GM18868 (cell line): ENCODE data around the gene EPHA3.

Source experiments
- ATAC-seq: cut with Tn5 transposase; IDR thresholded peaks from one replicate; pipeline ENCODE4 v1.9.1; 2021; ENCODE audit warnings: mild to moderate bottlenecking, moderate library complexity; ENCODE audit not compliant: unreplicated experiment

Gene EPHA3

DNA sequence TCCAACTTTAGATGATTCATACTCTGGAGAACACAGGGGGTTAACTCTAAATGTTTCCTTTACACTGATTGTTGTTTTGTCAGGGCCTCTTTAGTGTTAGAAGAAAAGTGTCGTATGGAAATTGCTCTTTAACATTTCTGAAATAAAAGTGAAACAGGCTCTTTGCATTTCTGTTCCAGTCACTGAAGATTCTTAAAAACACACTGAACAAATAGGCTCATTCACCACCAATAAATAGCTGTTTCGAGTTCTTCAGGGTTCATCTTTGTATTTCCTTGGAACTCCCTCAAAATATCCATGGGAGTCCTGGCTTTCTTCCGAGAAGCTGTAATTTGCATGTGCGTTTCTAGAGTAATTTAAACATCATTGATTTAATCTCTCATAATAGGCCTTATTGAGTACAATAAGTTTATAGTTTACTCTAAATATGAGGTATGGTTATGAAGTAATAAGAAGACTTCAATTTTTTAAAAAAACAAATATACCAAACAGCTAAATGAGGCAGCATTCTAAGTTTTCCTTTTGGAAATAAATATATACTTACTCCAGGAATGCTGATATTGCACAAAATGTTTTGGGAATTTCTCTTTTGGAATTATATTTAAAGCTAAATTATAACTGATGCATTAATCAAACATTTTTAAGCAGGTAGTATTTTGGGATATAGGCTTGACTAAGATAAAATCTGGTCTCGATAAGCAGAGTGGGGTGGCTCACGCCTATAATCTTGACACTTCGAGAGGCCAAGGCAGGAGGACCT, 327.4 kb downstream of the EPHA3 start:
- no peak for ATAC-seq

DNA sequence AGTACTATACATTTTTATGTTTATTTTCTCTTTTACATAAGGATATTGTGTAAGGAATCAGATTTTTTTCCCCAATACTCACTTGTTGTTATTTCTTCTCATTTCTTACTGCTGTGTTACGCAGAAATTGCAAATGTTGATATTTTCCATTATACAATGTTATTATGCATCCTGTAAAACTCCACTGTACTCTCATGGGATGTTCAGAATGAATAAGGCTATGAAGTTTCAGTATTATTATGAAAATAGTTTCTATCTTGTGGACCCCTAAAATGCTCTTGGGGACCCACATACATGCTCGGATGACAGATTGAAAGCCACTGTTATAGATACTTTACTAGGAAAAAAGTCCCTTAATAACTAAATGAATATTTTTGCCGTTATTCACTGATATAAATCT, 329.4 kb downstream of the EPHA3 start:
- ATAC-seq = no peak

DNA sequence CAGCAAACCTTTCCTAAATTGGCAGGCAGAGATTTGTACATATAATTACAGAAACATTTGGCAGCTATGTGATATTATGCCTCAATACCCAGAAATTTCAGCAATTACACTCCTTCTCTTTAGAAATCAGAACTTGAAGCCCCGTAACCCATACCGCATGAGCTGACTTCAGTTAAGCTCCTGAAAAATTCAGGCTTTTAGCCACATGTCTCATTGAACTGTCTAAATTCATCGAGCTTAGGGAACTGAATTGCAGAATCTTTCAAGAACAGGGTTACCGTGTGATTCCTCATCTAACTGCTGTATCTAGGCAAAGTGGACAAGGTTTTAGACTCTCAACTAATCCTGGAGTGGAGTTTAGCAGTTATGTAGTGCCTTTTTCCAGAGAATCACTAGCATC, 333.0 kb downstream of the EPHA3 start:
- ATAC-seq = no peak

DNA sequence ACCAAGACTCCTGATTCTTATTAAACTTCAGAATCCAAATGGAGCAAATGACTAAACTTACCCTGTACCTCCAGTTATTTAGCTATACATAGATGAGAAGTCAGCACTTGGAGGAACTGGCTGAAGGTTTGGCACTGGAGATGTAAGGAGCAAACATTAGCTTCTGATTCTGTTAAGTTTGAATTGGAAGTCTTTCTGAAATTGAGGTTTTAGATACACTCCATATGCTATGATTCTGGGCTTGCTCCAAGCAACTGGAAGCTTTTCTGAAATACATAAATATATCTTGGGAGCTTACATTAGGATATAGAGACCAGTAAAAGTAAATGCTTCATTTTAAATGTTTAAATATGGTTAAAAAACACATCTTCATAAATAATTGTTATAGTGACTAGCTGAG, 333.7 kb downstream of the EPHA3 start:
- no peak for ATAC-seq

DNA sequence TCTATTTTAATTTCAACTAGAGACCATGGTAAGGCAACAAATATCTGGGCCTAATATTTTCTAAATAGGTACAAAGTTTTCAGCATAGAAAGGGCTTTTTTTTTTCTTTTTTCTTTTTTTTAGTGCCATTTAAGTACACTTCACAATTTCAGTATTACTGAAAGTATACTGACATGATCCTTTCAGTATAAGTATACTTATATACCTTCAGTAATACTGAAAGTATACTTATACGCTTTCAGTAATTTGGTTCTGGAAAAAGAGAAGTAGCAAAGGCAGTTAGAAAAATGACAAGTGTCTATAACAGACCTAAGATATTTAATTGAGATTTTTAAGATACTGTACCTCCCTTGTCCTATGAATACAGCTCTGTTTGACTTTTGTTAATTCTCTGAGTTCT, 339.2 kb downstream of the EPHA3 start:
- ATAC-seq = peak; percentile 74

DNA sequence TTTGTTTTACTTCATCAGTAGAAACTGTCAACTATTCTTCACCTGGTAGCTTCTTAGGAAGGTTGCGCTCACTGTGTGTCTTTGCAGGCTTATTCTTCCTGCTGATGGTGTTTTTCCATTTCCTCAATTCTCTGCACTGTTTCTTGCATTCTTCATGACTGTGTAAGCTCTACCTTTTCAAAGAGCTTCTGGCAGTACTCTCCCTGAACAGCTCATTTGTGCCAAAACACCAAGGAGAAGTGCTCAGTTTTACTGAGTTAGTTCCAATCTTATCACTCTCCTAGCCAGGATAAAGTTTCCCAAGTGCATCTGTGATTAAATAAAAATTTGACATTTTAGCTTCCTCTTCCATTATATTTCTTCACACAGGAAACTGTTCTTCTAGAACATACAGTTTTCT, 339.8 kb downstream of the EPHA3 start:
- ATAC-seq = no peak

DNA sequence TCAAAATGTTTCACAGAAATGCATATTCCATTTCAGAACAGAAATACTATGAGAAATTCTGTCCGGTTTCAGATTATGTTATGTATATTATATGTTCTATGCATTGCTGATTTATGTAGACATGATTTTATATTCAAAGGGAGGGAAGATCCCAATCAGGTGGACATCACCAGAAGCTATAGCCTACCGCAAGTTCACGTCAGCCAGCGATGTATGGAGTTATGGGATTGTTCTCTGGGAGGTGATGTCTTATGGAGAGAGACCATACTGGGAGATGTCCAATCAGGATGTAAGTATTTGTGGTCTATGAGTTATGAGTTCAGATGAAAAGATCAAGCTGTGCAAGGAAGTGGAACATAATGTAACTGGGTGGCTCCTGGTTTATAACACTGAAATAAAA, 341.7 kb downstream of the EPHA3 start:
- no peak for ATAC-seq

DNA sequence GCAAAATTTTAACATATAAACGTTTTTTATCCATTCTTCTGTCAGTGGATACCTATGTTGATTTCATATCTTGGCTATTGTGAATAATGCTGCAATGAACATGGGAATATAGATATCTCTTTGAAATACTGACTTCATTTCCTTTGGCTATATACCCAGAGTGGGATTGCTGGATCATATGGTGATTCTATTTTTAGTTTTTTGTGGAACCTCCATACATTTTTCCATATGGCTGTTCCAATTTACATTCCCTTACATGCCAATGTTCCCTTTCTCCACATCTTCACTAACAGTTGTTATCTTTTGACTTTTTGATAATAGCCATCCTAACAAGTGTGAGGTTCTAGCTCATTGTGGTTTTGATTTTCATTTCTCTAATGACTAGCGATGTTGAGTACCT, 344.6 kb downstream of the EPHA3 start:
- ATAC-seq = no peak

DNA sequence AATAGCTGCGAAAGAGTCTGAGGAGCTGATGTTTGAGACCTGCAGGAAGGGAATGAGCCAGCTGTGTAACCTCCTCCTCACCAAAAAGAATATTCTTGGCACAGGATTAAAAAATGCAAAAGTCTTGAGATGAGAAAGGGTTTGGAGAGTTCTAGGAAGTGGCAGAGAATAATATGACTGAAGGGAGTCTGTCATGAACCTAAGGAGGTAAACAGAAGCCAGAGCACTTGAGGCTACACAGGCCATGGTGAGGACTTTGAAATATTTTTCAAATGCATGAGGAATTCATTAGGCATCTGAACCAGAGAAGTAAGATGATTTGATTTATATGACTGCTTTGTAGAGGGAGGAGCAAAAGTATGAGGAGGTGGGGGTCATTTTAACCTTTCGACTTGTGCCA, 347.8 kb downstream of the EPHA3 start:
- no peak for ATAC-seq

DNA sequence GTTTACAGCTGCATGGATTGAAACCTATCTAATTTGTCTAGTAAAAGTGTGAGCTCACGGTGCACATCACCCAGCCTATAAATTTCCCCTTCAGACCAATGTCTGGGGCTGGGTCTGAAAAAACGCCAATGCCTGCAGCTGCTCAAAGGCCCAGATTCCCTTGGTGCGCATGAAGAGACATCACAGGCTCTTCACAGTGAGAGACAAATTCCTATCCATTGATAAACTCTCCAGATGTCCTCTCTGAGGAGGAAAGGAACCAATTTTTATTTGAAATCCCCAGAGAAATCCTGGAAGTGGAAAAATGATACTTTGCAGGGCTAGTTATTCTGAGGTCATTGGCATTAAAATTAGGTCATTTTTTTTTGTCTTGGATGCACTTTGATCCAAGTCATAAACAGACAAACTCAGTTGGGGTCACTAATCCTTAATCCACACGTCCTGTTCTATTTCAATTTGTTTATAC, 360.5 kb downstream of the EPHA3 start:
- no peak for ATAC-seq

DNA sequence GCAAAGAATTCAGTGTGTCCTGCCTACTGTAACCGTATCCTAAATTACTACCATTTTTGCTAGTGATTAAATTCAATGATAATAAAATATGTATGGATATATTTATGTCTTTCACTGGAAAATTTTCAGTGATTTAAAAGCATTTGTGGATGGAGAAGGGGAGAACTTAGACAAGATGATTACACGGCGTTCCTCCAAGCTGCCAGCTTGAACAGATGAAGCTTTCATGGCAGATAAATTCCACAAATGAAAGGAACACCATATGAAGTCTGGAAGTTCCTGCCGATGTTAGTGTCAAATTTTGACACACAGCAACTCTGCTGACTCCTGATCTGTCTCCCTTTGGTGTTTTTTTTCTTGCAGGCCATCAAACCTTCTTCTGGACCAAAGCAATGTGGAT, 364.7 kb downstream of the EPHA3 start:
- ATAC-seq = no peak

DNA sequence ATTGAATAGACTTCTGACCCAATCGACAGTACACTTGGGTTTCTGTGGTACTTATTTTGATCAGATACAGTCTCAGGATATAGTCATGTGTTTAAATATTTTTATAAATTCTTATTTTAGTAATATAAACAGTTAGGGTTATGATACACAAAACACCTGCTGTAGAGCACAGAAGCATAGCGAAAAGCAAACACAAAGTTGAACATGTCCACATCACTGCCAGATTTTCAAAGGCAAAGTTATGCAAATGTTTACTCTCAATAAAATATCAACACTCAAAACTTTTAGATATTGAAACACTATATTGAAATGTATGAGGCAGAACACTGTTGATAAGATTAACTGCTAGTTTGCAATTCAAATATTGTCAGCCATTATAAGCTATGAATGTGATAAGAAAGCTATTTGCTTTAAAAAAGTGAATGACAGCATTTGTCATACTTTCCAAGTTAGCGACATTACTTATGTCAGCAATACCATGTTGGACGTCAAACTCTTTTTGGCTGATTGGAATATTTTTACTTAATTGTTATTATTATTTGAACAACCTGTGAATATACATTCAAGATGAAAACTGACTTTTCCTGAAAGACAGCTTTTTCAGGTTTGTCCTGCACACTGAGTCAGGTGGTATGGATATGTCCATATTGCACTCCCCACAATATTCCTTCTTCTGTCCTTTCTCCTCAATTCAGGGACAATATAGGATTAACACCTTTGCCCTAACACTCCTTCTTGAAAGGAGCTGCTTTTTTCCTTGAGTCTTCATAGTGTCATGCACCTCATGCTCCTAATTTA, 367.1 kb downstream of the EPHA3 start:
- no peak for ATAC-seq

DNA sequence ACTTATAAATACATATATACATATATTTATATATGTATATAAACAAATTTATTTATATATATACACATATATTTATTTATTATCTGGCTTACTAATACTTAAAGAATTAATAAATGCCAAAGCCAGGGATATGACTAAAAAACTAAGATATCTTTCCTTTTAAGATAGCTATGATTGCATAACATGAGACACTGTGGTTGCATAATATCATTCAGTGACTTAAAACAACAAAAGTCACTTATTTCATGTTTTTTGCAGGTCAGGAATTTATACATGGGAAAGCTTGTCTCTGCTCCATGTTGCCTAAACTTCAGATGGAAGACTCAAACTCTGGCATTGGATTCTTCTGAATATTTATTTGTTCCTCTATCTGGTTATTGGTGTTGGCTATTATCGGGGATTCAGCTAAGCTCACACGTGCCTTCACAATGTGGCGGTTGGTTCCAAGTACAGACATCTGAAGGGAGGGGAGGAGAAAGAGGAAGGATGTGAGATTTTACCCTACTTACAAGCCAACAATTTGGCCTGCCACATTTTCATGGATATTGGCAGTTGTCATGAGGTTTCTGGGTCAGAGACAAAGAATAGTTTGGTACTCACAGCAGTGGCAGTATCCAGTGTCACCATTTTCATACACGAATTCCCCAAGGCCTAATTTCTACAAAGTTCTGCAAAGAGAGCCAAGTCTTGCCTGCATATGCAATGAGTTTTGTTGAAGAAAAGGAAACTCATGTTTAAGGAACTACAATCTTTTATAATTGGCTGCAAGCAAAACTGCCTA, 381.6 kb downstream of the EPHA3 start:
- ATAC-seq = no peak

DNA sequence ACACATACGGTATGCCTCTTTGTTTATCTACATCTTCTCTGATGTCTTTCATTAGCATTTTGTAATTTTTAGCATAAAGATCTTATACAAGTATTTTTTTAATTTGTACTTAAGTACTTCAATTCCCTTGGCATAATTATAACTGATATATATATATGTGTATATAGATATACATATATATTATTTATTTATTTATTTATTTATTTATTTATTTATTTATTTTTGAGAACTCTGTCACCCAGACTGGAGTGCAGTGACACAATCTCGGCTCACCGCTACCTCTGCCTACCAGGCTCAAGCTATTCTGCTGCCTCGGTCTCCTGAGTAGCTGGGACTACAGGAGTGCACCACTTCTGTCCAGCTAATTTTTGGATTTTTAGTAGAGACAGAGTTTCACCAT, 382.7 kb downstream of the EPHA3 start:
- no peak for ATAC-seq

DNA sequence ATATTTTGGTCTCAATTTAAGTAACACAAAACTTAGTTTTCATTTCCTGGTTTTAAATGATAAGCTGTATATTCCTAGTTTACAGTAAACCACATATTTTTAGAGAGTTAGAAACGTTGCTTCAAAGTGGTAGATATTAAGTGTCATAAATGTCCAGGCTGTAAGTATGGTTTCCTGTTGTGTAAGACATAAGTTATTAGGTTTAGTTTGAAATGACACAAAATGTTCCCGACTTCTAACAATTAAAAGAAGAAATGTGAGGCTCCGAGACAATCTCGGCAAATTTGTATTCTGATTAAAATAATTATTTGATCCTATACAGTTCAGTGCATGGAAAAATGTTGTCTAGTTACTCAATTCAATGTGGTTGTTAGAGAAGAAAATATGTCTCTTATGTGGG, 387.3 kb downstream of the EPHA3 start:
- no peak for ATAC-seq

DNA sequence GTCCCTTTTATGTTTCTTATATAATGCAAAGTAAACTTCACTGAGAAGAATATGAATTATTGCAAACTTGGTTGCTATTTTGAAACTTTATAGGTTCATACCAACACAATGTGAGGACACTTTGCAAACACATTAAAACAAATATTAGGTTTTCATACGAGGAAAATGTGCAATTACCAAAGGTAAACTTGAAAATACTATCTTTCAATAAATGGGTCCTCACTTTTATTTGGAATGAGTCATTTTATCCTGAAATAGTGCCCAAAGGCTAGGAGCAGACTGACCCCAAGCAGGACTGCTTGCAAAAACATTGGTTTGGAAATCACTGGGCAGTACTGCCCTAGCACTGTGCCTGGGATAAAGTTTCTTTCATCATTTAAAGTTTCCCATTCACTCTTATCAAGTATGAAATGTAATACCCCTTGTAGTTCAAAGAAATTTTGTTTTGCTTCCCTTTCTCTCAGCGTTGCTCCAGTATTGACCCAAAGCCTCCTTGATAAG, 396.5 kb downstream of the EPHA3 start:
- no peak for ATAC-seq

DNA sequence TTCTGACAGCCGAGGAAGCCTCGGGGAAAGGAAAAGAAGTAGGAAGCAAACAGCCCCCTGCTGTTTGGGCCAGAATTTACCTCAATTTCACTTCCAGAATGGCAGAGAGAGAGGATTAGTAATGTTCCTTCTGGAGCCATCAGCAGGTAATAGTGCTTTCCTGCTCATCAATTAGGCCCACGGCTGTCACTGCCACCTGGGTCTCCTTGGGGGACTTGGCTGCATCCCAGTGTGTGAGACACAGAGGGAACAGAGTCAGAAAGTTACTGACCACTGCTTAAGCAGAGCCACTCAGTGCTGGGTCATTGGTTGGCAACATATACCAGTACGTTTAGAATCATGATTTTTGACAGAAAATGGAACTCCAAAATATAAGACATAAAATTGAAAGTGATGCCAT, 397.0 kb downstream of the EPHA3 start:
- ATAC-seq = no peak

DNA sequence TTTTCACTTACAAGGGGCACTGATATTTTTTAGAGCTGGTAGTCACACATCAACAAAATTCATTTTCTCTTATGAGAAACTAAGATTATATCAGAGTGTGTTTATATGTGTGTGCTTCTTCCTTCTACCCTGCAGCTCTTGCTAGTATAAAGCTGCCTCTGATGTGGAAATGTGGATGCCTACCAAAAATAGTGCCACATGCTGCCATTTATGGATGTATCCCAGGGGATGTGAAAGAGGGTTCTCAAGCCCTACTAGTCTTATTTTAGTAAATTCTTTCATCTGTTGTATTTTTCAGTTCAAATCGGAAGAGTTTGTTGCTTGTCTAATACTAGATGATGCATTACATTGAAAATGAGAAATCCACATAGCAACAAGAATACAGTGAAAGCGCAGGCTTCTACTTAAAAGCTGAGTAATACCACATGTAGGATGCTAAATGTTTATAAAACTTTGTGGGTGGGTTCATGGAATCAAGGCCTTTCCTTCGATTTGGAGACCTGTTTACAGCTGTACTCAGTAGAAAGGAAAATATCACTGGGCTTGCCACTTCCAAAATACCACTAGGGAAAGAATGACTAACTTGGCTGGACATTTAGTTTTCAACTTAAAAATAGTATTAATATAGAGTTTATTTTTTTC, 399.2 kb downstream of the EPHA3 start:
- ATAC-seq = no peak

DNA sequence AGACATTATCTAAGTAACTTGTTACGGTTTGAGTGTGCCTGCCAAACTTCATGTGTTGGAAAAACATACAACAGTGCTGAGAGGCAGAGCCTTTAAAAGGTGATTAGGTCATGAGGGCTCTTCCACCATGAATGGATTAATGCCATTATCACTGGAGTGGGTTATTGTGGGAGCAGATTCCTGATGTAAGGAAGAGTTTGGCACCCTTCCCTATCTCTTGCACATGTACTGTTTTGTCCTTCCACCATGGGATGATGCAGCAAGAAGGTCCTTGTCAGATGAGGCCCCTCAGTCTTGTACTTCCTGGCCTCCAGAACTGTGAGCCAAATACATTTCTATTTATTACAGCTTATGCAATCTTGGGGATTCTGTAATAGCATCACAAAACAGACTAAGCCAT, 413.9 kb downstream of the EPHA3 start:
- no peak for ATAC-seq

DNA sequence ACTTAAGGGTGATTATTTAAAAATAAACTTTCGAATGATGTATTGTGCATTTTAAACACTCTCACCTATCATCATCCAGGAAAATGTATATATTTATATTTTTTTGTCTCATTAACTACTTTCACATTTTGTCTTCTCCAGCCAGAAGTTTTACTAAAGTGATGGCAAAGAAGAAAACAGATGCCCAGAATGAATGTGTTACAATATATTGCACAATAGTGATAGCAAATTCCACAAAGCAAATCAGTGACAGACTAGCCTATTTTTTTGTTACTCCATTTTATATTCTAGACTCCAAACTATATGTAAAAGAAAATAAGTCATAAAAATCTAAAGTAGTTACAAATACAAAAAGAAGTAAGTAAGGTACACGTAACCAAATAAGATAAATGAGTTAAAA, 414.7 kb downstream of the EPHA3 start:
- no peak for ATAC-seq

DNA sequence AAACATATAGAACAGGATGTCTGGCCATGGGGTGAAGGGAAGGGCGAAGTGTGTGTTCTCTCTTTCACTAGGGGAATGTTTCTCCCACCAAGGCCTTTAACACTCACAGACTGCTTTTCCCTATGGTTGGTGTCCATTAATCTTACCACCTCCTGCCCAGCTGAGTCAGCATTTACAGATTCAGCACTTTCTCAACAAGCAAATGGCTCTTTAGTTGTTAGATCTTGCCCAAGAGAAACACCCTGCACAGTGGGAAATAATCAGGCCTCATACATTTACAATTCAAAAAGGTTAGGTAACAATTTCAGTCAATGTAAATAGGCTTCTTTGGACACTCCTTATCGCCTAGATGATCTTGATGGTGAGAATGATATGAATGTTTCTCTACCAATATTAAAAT, 418.2 kb downstream of the EPHA3 start:
- ATAC-seq = no peak
